Astrocyte of the cerebellum (primary cell): Measurements from ENCODE around the gene SKOR1.

Experiments used
- DNase-seq: peaks from one replicate; pipeline ENCODE4 v3.0.0-alpha.2; 2011; ENCODE audit warnings: low read depth
- H3K4me3 ChIP-seq: 2 replicates; pipeline ENCODE4 v1.5.1; 2011; ENCODE audit warnings: mild to moderate bottlenecking, low read depth, low read length, moderate library complexity
- CTCF ChIP-seq: IDR thresholded peaks from 2 replicates; pipeline ENCODE4 v1.5.1; 2012; ENCODE audit warnings: low read length, low read depth, moderate library complexity, mild to moderate bottlenecking; ENCODE audit errors: missing control alignments
- in situ Hi-C: cut with HindIII; loops from 2 replicates; pipeline ENCODE4 v1.10.0; 2017; ENCODE audit warnings: low sequenced_read_pairs

Gene SKOR1

GRCh38 chr15:67816668-67817067 lies 8.6 kb upstream of the SKOR1 start:
- H3K4me3 ChIP-seq: no peak overlapping the region
- TF ChIP-seq CTCF: no peak
- DNase-seq: no peak
- in situ Hi-C loops: no loop called here

GRCh38 chr15:67818464-67818863 lies 6.8 kb upstream of the SKOR1 start:
- H3K4me3 ChIP-seq: no peak overlapping the region
- in situ Hi-C loops: no loop called here
- no peak for DNase-seq
- no peak for TF ChIP-seq CTCF

GRCh38 chr15:67819636-67820035 lies 5.7 kb upstream of the SKOR1 start:
- no peak for TF ChIP-seq CTCF
- DNase-seq: no peak
- no peak overlapping the region for H3K4me3 ChIP-seq
- in situ Hi-C loops: no loop called here

GRCh38 chr15:67820122-67820991 lies 5.0 kb upstream of the SKOR1 start:
- H3K4me3 ChIP-seq: no peak overlapping the region
- no peak for DNase-seq
- TF ChIP-seq CTCF: no peak
- in situ Hi-C loops: no loop called here

- DNase-seq: no peak
- in situ Hi-C loops: no loop called here
- no peak overlapping the region for H3K4me3 ChIP-seq
- TF ChIP-seq CTCF: no peak
Observed at GRCh38 chr15:67820992-67821783, 4.1 kb upstream of the SKOR1 start.

GRCh38 chr15:67821784-67822440 lies 3.4 kb upstream of the SKOR1 start:
- DNase-seq: no peak
- no peak for TF ChIP-seq CTCF
- in situ Hi-C loops: no loop called here

More at GRCh38 chr15:67821784-67822440, 3.4 kb upstream of the SKOR1 start:
- no peak overlapping the region for H3K4me3 ChIP-seq
